Endometrial microvascular endothelial cells (primary cell): Measurements from ENCODE around the gene SSRP1. TPM values are rescaled to one million over a fixed set of nuclear protein-coding genes. Genes with fewer than 3 reads are reported as not detected.
"Not testable (repeated sequence)": the region's sequence is repeated elsewhere in the genome, so short reads cannot be mapped to it uniquely, and the experiment has no call there.

Source experiments
- in situ Hi-C: cut with HindIII; loops from 2 replicates; pipeline ENCODE4 v1.10.0; 2017; ENCODE audit warnings: low sequenced_read_pairs, low pct_unique_long_range_greater_than_20kb; ENCODE audit errors: inconsistent ontology term
- total RNA-seq: library from RNA; depleted of rRNA; stranded (reverse); fragments of >200 nt; gene quantifications from one replicate; pipeline ENCODE4 v1.2.3, GENCODE V29; 2015; ENCODE audit errors: inconsistent ontology term

The SSRP1 gene
- total RNA-seq, 1 donor from 2014 or later: 124 TPM

DNA sequence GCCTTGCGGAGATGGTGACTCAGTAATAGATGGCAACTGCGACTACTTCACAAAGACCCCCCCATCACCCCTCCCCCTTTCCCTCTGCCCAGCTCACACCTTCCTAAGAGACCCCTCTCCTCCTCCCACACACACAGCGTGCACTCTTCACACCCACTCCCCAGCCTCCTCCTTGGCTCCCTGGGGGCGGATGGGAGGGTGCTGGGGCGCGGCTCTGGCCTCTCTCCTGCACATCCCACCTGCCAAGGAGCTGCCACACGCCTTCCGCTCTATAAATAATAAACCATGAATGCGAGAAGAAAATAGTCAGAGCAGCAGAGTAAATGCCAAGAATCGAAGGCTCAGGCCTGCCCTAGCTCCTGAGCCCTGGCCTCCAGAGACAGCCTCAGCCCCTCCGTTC, 7.0 kb upstream of the SSRP1 start:
- in situ Hi-C loops: no loop called here

DNA sequence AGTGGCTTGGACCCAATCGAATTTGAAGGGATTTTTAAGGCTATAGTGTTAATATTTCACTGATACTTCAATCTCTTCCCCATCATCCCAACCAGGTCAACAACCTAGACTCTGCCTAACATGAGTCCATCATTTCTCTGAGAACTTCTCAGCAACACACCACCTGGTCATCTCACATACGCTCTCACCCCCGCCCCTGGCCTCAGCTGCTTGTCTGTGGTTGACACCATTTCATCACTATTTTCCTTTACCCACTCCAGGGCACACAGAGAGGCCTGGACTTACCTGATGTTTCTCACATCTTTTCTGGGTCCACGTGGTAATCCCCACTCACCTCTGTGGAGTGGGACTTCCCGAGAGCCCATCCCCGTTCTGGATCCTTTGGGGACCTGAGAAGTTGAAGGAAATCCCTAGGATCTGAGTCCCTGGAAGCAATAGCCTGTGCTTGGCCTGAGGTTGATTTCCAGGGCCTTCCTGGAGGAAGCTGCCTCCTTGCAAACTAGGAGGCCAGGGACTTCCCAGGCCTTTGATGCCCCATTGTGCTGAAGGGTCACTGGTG, 5.6 kb upstream of the SSRP1 start:
- in situ Hi-C loops: no loop called here

DNA sequence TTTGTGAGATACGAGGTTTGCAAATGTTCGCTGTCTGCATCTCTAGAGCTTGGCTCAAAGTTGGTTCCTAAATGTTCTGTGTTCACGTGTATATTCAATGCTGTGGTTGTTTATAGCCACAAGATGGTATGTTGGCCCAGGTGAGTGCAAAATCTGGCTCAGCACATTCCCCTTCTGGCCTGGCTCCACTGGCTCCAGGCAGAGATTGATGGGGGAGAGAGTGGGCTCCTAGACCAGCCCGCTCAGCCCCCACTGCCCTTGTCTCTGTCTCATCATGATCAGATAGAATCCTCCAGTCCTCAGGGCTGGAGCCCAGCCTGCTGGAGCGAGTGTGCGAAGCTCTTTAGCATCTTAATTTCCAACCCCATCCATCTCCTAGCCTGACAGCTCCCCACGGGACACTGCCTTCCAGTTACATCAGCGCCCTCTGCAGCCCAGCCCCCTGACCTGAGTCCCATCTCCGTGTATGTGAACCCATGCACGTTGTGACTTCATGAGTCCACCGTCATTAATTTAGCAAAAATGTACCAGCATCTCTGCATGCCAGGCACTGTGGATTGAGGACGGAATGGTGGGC, 4.4 kb upstream of the SSRP1 start:
- in situ Hi-C loops: no loop called here

DNA sequence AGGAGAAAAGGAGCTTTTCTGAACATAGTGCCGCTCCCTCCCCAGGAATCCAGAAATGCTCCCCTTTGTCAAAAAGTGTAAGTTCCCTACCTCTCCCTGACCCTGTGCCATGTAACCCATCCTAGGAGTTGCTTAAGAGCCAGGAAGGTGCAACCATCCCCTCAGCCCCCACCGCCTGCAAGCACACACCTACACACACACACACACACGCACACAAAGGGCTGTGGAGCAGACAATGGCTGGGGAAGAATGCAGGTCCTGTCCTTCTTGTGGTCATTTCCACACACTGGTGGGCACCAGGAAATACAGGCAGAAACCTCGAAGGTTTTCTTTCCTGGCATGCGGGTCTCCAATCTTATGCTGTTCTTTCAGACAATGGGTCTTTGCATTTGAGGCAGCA, 3.6 kb upstream of the SSRP1 start:
- in situ Hi-C loops: no loop called here

DNA sequence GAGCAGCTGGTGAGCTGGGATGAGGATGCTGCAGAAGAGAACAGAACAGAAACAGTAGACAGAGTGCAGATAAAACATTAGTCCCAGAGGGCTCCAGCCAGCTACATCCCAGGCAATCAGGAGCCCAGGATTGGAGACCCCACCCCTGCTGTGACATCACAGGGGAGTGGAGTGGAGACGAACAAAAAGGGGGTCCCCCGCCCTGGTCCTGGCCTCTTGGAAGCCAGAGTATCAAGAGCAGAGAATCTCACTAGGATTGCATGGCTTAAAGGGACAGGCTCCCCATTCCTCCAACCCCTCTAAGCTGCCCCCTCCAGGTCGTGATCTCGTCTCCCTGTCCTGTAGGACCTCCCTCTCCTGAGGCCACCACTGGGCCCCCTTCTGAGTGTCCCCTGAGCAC, 2.5 kb upstream of the SSRP1 start, which contains the start of gene P2RX3:
TSS of gene P2RX3 (plus strand) at position 211 of the 400 bp plus-strand sequence. CDS start 199 bp downstream, outside the sequence.
- in situ Hi-C loops: no loop called here

DNA sequence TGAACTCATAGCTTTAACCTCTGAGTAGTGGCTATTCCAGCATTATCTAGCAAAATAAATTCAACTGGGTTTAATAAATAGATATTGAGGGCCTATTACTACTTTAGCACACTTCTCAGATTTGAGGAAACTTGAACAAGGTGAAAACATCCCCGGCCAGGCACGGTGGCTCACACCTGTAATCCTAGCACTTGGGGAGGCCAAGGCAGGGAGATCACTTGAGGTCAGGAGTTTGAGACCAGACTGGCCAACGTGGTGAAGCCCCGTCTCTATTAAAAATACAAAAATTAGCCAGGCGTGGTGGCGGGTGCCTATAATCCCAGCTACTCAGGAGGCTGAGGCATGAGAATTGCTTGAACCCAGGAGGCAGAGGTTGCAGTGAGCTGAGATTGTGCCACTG, 1.2 kb upstream of the SSRP1 start:
- in situ Hi-C loops: not testable (repeated sequence)

DNA sequence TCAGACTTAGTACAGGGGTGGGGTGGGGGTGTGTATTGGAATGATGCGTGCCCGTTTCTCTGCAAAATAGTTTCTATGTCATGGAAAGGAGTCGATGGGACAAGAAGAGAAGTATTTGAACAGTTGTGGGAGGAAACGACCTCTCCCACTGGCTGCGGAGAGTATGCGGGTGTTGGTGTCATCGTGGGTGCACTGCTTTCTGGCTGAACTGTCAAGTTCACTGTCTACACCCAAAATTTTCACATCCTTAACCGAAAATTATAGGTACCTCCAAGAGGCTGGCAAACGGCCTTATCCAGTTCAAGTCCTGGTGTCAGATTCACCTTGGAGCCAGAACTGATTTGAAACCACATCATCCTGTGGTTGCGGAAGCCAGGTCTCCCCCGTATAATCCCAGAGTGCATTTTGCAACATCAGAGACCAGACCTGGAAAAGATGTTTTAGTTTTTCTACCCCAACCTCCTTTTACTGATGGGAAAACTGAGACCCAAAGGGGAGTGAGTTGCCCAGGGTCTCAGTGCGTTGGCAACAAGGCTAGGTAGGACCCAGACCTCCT, 497 bp upstream of the SSRP1 start:
- in situ Hi-C loops: no loop called here

DNA sequence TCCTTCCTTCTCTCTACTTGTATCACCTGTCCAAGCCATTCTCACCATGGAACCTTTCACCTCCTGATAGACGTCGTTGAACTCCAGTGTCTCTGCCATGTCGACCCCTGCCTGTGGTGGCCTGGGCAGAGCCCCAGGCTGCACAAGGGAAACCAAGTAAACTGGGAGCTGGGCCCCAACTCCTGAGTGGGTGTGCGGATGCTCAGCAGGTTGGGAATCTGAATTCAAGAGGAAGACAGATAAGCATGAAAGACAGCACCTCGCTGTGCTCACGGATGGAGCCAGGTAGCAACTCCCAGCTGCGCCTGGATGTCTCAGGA, 709 bp downstream of the SSRP1 start:
- in situ Hi-C loops: no loop called here

DNA sequence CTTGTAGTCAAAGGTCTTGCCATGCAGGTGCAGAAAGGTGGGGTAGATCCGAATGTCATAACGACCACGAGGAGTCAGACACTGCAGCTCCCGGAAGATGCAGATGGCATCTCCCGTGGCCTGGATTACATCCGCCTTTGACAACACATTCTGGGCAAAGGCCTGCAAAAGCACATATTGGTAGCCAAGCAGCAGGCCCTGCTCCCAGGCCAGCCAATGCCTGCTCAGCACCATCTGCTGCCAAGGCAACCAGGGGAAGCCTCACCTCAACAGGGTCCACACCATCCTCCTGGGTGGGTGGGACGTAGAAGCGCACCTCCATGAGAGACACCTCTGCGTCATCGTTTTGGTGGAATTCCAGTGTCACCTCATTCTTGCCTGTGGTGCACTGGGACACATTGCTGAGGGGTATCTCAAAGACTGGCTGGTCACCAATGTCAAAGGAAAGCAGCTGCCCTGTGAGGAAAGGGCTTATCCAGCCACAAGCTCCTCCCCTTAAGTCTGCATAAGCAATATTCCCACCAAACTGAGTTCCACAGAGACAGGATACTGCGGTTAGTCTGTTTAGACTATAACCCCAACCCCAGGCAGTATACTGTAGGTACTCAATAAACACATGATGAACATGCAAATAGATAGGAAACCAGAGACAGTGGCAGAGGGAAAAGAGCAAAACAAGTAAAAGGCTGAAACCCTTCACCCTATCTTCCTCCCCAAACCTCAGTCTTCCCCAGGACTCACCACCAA, 2.8 kb downstream of the SSRP1 start:
- in situ Hi-C loops: no loop called here

DNA sequence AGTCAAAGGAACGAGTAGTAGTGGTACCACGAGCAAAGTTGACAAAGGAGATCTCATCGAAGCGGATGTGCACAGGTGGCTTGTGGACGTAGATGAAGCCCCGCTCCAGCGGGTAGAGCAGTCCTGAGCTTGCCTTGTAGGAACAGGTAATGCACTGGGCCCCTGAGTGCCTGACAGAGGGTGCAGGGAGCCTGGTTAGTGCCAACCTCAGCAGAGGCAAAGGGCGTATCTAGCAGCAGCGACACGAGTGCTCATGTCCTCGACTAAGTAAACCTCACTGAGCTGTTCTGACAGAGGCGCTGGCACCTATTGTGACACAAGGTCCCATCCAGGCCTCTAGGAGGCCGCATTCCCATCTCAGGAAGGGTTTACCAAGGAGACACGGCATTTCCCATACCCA, 4.0 kb downstream of the SSRP1 start:
- in situ Hi-C loops: no loop called here

DNA sequence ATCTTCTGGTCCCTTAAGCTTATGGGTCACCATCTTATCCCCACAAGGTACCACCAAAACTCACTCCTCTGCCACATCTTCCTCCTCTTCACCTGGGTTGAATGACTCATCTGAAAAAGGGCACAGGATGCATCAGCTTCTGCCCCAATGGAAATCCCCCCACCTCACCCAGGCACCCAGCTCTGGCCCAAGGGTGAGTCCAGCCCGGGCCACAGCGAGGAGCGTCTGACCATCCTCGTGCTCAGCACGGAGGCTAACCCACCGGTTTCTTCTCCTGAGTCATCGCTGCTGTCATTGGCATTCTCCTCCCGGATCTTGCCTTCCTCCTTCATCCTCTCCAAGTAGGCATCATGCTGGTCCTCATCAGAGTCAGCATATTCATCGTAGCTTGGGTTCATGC, 5.7 kb downstream of the SSRP1 start:
- in situ Hi-C loops: no loop called here

DNA sequence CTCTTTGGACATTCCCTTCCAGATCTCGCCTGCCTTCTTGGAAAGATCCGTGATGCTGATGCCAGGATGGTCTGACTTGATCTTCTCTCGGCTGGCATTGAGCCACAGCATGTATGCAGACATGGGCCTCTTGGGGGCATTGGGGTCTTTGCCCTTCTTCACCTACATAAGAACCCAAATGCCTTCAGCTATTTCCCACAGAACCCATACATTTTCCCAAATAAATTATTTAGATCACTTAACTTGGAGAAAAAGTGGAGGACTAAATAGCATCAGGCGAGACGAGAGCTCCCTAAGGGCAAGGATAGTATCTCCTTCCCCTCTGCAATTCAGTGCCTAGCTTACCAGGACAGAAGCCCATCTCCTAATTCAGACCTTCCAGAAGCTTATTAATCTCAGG, 8.0 kb downstream of the SSRP1 start:
- in situ Hi-C loops: no loop called here

DNA sequence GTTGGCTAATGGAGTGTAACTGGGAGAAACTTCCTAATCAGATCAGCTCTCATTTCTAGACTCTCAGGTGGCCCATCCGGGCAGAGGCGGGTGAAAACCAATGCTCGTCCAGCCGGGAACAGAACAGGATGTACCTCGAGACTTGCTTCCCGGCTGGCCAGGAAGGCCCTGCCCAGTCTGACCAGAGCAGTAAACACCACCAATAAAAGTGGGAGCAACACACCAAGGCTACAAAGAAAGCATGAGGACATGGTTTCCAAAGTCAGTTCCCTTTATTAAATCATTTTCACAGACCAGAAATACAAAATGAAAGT, 10.0 kb downstream of the SSRP1 start:
- in situ Hi-C loops: no loop called here

DNA sequence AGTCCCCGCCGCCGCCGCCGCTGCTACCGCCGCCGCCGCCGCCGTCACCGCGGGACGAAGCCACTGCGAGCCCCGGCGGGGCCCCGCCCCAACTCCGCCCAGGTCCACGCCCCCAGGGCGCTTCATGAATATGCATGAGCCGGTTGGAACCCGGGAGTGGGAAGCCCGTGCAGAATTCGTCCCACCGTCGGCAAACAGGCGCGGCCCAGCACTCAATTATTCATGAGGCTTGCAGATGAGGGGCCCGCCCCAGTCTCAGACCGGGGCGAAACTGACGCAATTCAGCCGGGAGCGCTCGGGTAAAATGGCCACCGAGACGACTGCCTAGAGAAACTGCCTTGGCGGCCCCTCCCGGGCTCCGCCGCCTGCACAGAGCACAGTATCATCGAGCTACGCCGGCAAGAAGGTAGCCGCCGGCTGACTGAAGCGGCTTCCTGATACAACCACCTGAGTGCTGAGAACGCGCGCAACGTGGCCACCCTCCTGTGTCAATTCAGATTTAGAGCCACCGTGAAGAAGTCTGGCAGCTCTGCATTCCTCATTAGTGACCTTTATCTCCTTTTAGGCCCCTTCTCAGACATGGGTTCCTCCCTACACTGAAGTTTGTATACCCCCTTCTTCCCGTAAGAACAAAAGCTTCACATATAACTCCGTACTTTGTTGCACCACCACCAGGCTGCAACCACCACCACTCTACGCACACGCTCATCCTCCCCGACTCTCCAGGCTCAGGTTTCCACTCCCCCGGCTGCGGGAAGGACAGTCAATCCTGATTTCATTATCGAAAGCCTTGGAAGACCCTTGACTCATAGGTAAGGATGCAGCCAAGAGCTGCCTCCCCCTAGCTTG, 10.6 kb downstream of the SSRP1 start, which contains the start of gene TNKS1BP1:
TSS of gene TNKS1BP1 (minus strand) at position 67 of the 849 bp plus-strand sequence. CDS start 3,067 bp downstream, outside the sequence.
- in situ Hi-C loops: no loop called here

DNA sequence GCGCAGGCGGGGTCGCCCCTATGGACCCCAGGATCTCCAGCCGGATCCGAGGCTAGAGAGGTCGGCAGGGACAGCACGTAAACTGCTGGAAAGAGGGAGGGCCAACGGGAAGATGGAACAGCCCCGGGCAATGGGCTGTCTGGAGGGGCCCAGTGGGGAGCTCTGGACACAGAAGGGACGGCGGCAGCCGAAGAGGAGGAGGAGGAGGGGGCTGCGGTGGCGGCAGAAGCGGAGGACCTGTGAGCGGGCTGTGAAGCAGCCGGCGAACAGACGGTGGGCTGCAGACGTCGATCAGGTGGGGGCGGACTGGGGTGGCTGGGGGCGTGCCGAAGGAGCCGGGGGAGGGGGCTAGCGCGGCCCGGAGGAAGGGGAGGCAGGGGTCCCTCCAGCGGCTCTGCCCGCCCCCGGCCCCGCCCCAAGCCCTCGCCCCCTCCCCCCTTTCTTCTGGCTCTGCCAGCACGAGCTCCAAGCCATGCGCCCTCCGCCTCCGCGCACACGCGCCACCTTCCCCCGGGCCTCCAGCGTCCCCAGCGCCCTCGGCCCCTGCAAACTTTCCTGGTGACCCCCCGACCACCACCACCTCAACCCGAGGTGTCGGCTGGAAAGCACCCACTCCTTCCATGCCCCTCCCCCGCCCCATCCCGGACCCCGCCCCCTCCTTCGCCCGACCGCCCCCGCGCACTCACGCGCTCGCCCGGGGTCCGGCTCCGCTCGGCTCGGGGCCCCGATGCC, 11.4 kb downstream of the SSRP1 start:
- in situ Hi-C loops: no loop called here

DNA sequence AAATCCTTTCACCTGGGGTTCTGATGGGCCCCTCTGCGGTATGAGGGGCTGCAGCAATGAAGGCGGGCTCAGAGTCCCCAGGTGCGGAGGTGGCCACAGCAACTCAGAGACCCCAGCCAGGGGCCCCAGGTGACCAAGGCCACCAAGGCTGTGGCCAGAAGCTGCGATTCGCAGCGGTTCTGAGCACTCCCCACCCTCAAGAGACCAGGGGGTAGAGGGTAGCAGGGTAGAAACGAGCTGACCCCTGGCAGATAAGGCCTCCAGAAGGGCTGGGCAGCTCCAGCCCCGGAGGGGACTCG, 11.9 kb downstream of the SSRP1 start:
- in situ Hi-C loops: no loop called here

DNA sequence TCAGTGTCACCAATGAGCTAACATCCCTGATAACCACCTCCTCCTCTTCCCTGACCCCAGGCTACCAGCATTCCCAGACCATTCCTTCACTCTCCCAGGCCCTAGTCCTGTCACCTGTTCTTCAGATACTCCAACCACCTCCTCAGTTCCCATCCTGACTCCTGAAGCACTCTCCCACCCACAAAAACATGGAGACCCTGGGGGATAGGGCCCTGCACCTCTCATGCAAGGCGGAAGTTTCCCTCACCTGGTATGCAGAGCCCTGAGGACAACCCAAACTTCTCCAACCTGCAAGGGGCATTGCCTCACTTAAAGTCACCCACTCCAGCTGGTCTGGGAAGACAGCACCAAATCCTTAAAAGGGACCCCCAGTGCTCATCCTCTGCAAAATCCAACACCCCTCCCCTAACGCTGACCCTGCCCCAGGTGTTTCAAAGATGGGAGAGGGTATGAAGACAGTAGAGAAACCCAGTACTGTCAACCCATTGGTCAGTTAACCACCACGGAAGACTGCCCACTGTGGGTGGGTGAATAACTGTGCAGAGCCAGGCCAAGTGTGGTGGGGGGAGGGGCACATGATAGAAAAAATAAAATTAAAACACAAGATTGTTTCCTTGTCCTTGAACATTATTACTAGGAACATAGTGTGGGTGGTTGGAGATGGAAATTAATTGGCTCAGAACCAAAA, 12.4 kb downstream of the SSRP1 start:
- in situ Hi-C loops: no loop called here
